Measurements from ENCODE around the gene DUSP9. TPM values are rescaled to one million over a fixed set of nuclear protein-coding genes. Genes with fewer than 3 reads are reported as not detected.

The DUSP9 gene
- polyA plus RNA-seq, 1 donor from 2014 or later = 0.94 TPM

GRCh38 chrX:153649915-153650782, 3.1 kb downstream of the DUSP9 start:
- Histone ChIP-seq H3K9me2 (ENCODE audit: insufficient read depth, low read length) (no peaks in the 10 kb centered on the region), H3K9ac (ENCODE audit: low read length) (no peak overlapping the region), H3K79me2 (replicated peaks; ENCODE audit: insufficient read depth, low read length) (no peaks in the 10 kb centered on the region), H2AFZ (ENCODE audit: low read depth, low read length) (no peak overlapping the region), H3K9me3 (ENCODE audit: low read length) (no peaks in the 10 kb centered on the region), H3K36me3 (ENCODE audit: insufficient read depth, low read length) (no peaks in the 10 kb centered on the region), H3K4me2 (ENCODE audit: low read length) (no peak overlapping the region), H3K27me3 (ENCODE audit: insufficient read depth, low read depth, low read length) (peaks cover 35% of the 10 kb centered on the region), H4K20me1 (ENCODE audit: insufficient read depth) (no peaks in the 10 kb centered on the region), H3K4me3 (ENCODE audit: low read length) (no peak overlapping the region), H3F3A (ENCODE audit: insufficient read depth, low read length, poor library complexity, severe bottlenecking) (no peaks in the 10 kb centered on the region), H3K27ac (ENCODE audit: low read length) (no peak overlapping the region)
- TF ChIP-seq EZH2 (IDR thresholded peaks at IDR 0.05; ENCODE audit: borderline replicate concordance, insufficient read depth, low read length, poor library complexity, severe bottlenecking) = no peak
- no peak for TF ChIP-seq CTCF (IDR thresholded peaks at IDR 0.05; ENCODE audit: poor library complexity, severe bottlenecking)
- no peak for TF ChIP-seq MXI1 (conservative IDR thresholded peaks at IDR 0.05; ENCODE audit: poor library complexity, severe bottlenecking)
- TF ChIP-seq RAD21 (conservative IDR thresholded peaks at IDR 0.05) = no peak
- no peak for TF ChIP-seq EP300 (conservative IDR thresholded peaks at IDR 0.05; ENCODE audit: poor library complexity, severe bottlenecking)
- no peak for TF ChIP-seq TAF1 (IDR thresholded peaks at IDR 0.05; ENCODE audit: low read depth)
- TF ChIP-seq POLR2AphosphoS5 (IDR thresholded peaks at IDR 0.05) = no peak
- TF ChIP-seq SMC3 (conservative IDR thresholded peaks at IDR 0.05; ENCODE audit: poor library complexity) = no peak
- no peak for TF ChIP-seq REST (IDR thresholded peaks at IDR 0.05; ENCODE audit: borderline replicate concordance)

- Histone ChIP-seq H3K27me3 (ENCODE audit: insufficient read depth, low read depth, low read length) (peaks cover 27% of the 10 kb centered on the region), H3K4me2 (ENCODE audit: low read length) (no peak overlapping the region), H2AFZ (ENCODE audit: low read depth, low read length) (no peak overlapping the region), H3K79me2 (replicated peaks; ENCODE audit: insufficient read depth, low read length) (no peaks in the 10 kb centered on the region), H3K9me2 (ENCODE audit: insufficient read depth, low read length) (no peaks in the 10 kb centered on the region), H3K9me3 (ENCODE audit: low read length) (no peaks in the 10 kb centered on the region), H4K20me1 (ENCODE audit: insufficient read depth) (no peaks in the 10 kb centered on the region), H3K36me3 (ENCODE audit: insufficient read depth, low read length) (no peaks in the 10 kb centered on the region), H3K4me3 (ENCODE audit: low read length) (no peak overlapping the region), H3K9ac (ENCODE audit: low read length) (no peak overlapping the region), H3F3A (ENCODE audit: insufficient read depth, low read length, poor library complexity, severe bottlenecking) (no peaks in the 10 kb centered on the region), H3K27ac (ENCODE audit: low read length) (no peak overlapping the region)
- no peak for TF ChIP-seq EZH2 (IDR thresholded peaks at IDR 0.05; ENCODE audit: borderline replicate concordance, insufficient read depth, low read length, poor library complexity, severe bottlenecking)
- no peak for TF ChIP-seq POLR2AphosphoS5 (IDR thresholded peaks at IDR 0.05)
- TF ChIP-seq RAD21 (conservative IDR thresholded peaks at IDR 0.05) = no peak
- no peak for TF ChIP-seq CTCF (IDR thresholded peaks at IDR 0.05; ENCODE audit: poor library complexity, severe bottlenecking)
- TF ChIP-seq MXI1 (conservative IDR thresholded peaks at IDR 0.05; ENCODE audit: poor library complexity, severe bottlenecking) = no peak
- TF ChIP-seq REST (IDR thresholded peaks at IDR 0.05; ENCODE audit: borderline replicate concordance) = no peak
- TF ChIP-seq EP300 (conservative IDR thresholded peaks at IDR 0.05; ENCODE audit: poor library complexity, severe bottlenecking) = no peak
- TF ChIP-seq SMC3 (conservative IDR thresholded peaks at IDR 0.05; ENCODE audit: poor library complexity) = no peak
- TF ChIP-seq TAF1 (IDR thresholded peaks at IDR 0.05; ENCODE audit: low read depth) = no peak
Measured at GRCh38 chrX:153650959-153651358, 4.0 kb downstream of the DUSP9 start.

Data from neural cell (in vitro differentiated cells).